Stimulated activated naive CD4-positive, alpha-beta T cell (primary cell): ENCODE results near the gene CARD14.
"Not testable (repeated sequence)": the region's sequence is repeated elsewhere in the genome, so short reads cannot be mapped to it uniquely, and the experiment has no call there.

Experiments
- DNase-seq, 6 experiments: peaks; one replicate each; lab custom pipeline; 2025; lab: John Stamatoyannopoulos, UW

The CARD14 gene

GRCh38 chr17:80185968-80186367 lies 16.1 kb downstream of the CARD14 start:
- no peak for DNase-seq

- DNase-seq: no peak
These were observed 17.3 kb downstream of the CARD14 start for GRCh38 chr17:80187090-80187489.

- DNase-seq: no peak
These were observed 17.7 kb downstream of the CARD14 start for GRCh38 chr17:80187515-80187941.

- DNase-seq: no peak
These were observed 19.8 kb downstream of the CARD14 start for GRCh38 chr17:80189611-80190010.

- no peak for DNase-seq
These were observed 20.9 kb downstream of the CARD14 start for GRCh38 chr17:80190716-80191115.

- no peak for DNase-seq
These were observed 21.4 kb downstream of the CARD14 start for GRCh38 chr17:80191192-80191591.

GRCh38 chr17:80191865-80192661 lies 22.2 kb downstream of the CARD14 start:
- no peak for DNase-seq

GRCh38 chr17:80195141-80195540 lies 25.3 kb downstream of the CARD14 start:
- no peak for DNase-seq

GRCh38 chr17:80195671-80196529 lies 26.1 kb downstream of the CARD14 start:
- DNase-seq: peak; percentile 12 to 68 (median 49)

GRCh38 chr17:80196652-80197051 lies 26.8 kb downstream of the CARD14 start:
- DNase-seq: no peak

GRCh38 chr17:80198144-80198661 lies 28.4 kb downstream of the CARD14 start:
- DNase-seq: no peak

GRCh38 chr17:80199295-80199694 lies 29.5 kb downstream of the CARD14 start:
- DNase-seq: not testable (repeated sequence)

- DNase-seq: no peak
These were observed 31.6 kb downstream of the CARD14 start for GRCh38 chr17:80201446-80201845.

- DNase-seq: no peak
These were observed 32.4 kb downstream of the CARD14 start for GRCh38 chr17:80202197-80202596.

GRCh38 chr17:80203471-80203963 lies 33.7 kb downstream of the CARD14 start:
- no peak for DNase-seq

GRCh38 chr17:80204626-80205468 lies 35.0 kb downstream of the CARD14 start:
- no peak for DNase-seq

GRCh38 chr17:80205811-80206210 lies 36.0 kb downstream of the CARD14 start:
- DNase-seq: no peak

GRCh38 chr17:80208050-80208449 lies 38.2 kb downstream of the CARD14 start:
- no peak for DNase-seq

- DNase-seq: no peak
These were observed 39.9 kb downstream of the CARD14 start for GRCh38 chr17:80209765-80210164.

GRCh38 chr17:80210348-80211108 lies 40.7 kb downstream of the CARD14 start:
- DNase-seq: no peak

- no peak for DNase-seq
These were observed 42.3 kb downstream of the CARD14 start for GRCh38 chr17:80212109-80212508.
